Kidney (tissue), 14 donors: ENCODE measurements around the gene SAMD4A. TPM values are rescaled to one million over a fixed set of nuclear protein-coding genes. Genes with fewer than 3 reads are reported as not detected.

ENCODE experiments used
- DNase-seq, 5 donors: peaks; one replicate each; pipeline ENCODE4 v3.0.0-alpha.2; 2013 to 2020
- FAIRE-seq: peaks from 2 replicates; lab custom pipeline; 2012; peaks lifted over from hg19 to GRCh38; lab: Jason Lieb, UNC
- H3K27ac ChIP-seq, 2 donors: one replicate each; pipeline ENCODE4 v1.7.0; 2013; ENCODE audit warnings: low read depth in 2 of 2, low read length in 2 of 2, inconsistent platforms in 1 of 2
- H3K27me3 ChIP-seq: one replicate; pipeline ENCODE4 v1.7.1; 2013; ENCODE audit warnings: low read length, inconsistent platforms; ENCODE audit not compliant: control insufficient read depth, insufficient read depth
- H3K36me3 ChIP-seq, 3 donors: one replicate each; pipeline versions ENCODE4 v1.7.0 to v1.7.1; 2013; ENCODE audit warnings: low read length in 3 of 3, control low read depth in 1 of 3, inconsistent platforms in 1 of 3; ENCODE audit not compliant: insufficient read depth in 3 of 3, control insufficient read depth in 2 of 3
- H3K4me1 ChIP-seq, 3 donors: one replicate each; pipeline versions ENCODE4 v1.7.0 to v1.7.1; 2013; ENCODE audit warnings: low read length in 3 of 3, inconsistent platforms in 1 of 3, low read depth in 1 of 3; ENCODE audit not compliant: control insufficient read depth in 2 of 3, insufficient read depth in 2 of 3
- H3K4me3 ChIP-seq, 3 donors: one replicate each; pipeline versions ENCODE4 v1.7.0 to v1.8.1; 2013; ENCODE audit warnings: low read length in 3 of 3, control low read depth in 1 of 3, inconsistent platforms in 1 of 3
- H3K9ac ChIP-seq, 3 donors: one replicate each; pipeline versions ENCODE4 v1.7.0 to v1.7.1; 2013; ENCODE audit warnings: low read length in 3 of 3, control low read depth in 1 of 3, inconsistent platforms in 1 of 3
- H3K9me3 ChIP-seq, 3 donors: one replicate each; pipeline versions ENCODE4 v1.7.0 to v1.7.1; 2013; ENCODE audit warnings: low read length in 3 of 3, control low read depth in 1 of 3, inconsistent platforms in 1 of 3; ENCODE audit not compliant: control insufficient read depth in 2 of 3, insufficient read depth in 1 of 3
- intact Hi-C: fragments of 100-400 bp; cut with DNase I; formaldehyde crosslinking; loops from one replicate; pipeline ENCODE4 v1.11.1; 2022
- polyA plus RNA-seq: library from polyadenylated mRNA; stranded (reverse); fragments of 350-450 nt; fragmentation: Illumina TruSeq; extraction: RNeasy Lipid Tissue Mini Kit (QIAGEN cat#74804); gene quantifications from one replicate; pipeline ENCODE4 v1.2.3, GENCODE V29; 2014; ENCODE audit warnings: low read depth, low replicate concordance; ENCODE audit not compliant: insufficient read depth
- total RNA-seq: library from RNA; stranded (reverse); fragmentation: NEBNext Ultra II Directional; extraction: Animal tissue kit (Norgen Biotek cat#: 25700); gene quantifications from one replicate; pipeline ENCODE4 v1.2.1, GENCODE V29; 2021
- TF ChIP-seq, protein P1 (sequence below): IDR thresholded peaks from 3 replicates; pipeline ENCODE4 v1.5.1; 2012; ENCODE audit warnings: mild to moderate bottlenecking, moderate library complexity, borderline replicate concordance; ENCODE audit not compliant: insufficient read depth; ENCODE audit errors: extremely low read depth
- donor health status: control.
- donor health status: control.
- donor health status: control.
- donor health status: control.
- donor health status: control.
- donor health status: DM: yes; HTN: yes; CAD: no.
- donor health status: Normal renal cell carcinoma (clear cell type).

SAMD4A gene
- total and polyA plus RNA-seq, 2 donors from 2014 or later, result 7.4 to 46.5 TPM

DNA sequence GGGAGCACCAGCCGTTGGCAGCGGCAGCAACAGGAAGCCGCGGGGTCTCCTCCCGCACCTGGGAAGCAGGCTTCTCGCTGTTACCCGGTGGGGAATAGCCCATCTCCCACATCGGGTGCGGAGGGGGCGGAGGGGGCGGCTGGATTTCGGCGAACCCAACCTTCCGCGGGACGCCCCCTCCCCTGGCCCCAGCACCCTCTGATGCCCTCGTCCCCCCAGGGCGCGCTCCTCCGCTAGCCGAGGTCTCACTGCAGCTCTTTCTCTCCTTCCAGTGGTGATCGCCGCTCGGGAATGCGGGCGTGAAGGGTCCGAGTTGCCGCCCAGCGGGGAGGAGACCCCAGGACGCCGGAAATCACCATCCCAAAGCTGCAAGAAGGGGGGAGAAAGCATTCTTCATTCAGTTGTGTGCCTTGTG is 303 bp downstream of the SAMD4A start:
- Histone ChIP-seq H3K27me3 (no peaks in the 10 kb centered on the region), H3K9me3 (no peaks in the 10 kb centered on the region), H3K36me3 (no peaks in the 10 kb centered on the region), H3K9ac (peak overlapping the region; percentile 33 to 96 (median 39)), H3K4me1 (peaks cover 0 to 15% (median 4%) of the 10 kb centered on the region in 3 donors), H3K4me3 (peak overlapping the region; percentile 66 to 85 (median 66)), H3K27ac (peak overlapping the region; percentile 99)
- DNase-seq, result peak in 4 of 5 donors; percentile 66 to 81 (median 72)
- TF ChIP-seq, protein P1, sequence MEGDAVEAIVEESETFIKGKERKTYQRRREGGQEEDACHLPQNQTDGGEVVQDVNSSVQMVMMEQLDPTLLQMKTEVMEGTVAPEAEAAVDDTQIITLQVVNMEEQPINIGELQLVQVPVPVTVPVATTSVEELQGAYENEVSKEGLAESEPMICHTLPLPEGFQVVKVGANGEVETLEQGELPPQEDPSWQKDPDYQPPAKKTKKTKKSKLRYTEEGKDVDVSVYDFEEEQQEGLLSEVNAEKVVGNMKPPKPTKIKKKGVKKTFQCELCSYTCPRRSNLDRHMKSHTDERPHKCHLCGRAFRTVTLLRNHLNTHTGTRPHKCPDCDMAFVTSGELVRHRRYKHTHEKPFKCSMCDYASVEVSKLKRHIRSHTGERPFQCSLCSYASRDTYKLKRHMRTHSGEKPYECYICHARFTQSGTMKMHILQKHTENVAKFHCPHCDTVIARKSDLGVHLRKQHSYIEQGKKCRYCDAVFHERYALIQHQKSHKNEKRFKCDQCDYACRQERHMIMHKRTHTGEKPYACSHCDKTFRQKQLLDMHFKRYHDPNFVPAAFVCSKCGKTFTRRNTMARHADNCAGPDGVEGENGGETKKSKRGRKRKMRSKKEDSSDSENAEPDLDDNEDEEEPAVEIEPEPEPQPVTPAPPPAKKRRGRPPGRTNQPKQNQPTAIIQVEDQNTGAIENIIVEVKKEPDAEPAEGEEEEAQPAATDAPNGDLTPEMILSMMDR, result no peak
- no peak for FAIRE-seq
- intact Hi-C loops, result loop anchor here (10.0 kb wide), 1 partner anchor 128 kb away; no protein-coding TSS in a partner anchor

DNA sequence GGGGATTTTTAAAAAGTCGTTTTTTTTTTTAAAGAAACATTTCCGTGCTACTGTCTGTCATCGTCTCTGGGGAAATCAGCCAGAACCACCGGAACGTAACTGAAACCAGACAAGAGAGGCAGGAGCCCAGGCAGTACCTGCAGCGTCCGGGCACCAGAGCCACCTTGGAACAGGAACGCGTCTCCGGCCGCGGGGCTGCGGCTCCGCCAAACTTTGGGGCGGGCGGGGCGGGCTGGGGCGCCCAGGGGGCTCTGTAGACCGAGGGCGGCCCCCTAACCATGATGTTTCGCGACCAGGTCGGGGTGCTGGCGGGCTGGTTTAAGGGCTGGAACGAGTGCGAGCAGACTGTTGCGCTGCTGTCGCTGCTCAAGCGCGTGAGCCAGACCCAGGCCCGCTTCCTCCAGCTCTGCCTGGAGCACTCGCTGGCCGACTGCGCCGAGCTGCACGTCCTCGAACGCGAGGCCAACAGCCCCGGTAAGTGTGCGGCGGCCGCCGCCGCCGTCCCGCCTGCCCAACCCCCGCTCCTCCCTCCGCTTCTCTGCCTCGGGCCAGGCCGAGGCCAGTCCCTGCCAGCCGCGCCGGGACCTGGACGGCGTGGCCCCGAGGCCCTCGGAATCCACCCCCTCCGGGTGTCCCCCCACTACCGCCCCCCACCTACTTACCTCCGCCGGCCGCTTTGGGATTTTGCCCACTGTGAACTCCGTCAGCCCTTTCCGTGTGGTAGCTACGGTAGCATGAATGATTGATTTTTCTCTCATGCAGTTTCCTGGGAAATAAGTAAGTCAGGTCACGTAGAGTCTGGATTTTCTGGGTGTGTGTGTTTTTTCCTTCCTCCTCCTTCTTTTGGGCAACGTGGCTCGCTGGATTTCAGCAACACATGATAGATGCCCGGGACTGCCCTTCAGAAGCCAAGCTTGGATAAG is 972 bp downstream of the SAMD4A start:
- no peaks in the 10 kb centered on the region for H3K27me3 ChIP-seq
- no peaks in the 10 kb centered on the region for H3K9me3 ChIP-seq
- H3K4me3 ChIP-seq, result peak overlapping the region; percentile 66 to 85 (median 66)
- intact Hi-C loops, result loop anchor here (10.0 kb wide), 1 partner anchor 127 kb away; no protein-coding TSS in a partner anchor
- peak overlapping the region; percentile 20 to 96 (median 63) for H3K9ac ChIP-seq
- peak; percentile 66 to 90 (median 78) for DNase-seq
- H3K27ac ChIP-seq, result peak overlapping the region; percentile 99
- FAIRE-seq, result no peak
- no peaks in the 10 kb centered on the region for H3K36me3 ChIP-seq
- TF ChIP-seq, protein P1, result no peak
- H3K4me1 ChIP-seq, result peaks cover 0 to 15% (median 4%) of the 10 kb centered on the region in 3 donors

DNA sequence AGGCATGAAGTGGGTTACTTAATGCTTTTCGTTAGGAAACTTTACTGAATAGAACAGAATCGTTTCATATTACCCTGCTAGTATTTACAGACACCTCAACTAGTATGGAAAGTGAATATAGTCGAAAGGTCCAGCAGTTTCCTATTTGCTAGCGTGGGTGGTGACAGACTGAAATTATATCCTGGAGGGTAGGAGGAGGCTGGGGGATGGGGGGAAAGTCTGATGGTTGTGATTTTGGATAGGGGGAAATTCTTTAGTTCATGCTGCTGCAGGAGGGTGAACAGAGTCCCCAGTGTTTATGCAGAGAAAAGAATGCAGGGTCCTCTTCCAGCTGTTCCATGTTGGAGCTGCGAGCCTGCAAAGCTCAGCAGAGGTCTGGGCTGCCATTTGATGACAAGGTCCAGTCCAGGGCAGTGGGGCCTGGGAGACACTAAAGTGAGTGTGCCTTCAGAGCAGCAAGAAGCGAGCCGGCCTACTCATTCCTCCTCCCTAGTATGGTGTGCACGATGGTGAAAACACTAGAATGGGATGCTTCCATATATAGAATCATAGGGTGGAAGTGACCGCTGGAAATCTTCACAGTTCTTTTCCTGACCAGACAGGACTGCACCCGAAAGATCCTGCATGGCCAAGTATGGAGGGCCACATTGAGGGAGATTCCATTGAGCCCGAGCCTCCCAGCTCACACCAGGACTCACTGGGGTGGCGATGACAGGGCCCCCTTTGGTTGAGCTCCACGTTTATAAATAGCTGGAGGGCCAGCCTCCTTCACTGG is 2.1 kb downstream of the SAMD4A start:
- Histone ChIP-seq H3K27ac (no peak overlapping the region), H3K36me3 (no peaks in the 10 kb centered on the region), H3K4me3 (peak overlapping the region in 2 of 3 donors; percentile 8 to 46), H3K9me3 (no peaks in the 10 kb centered on the region), H3K27me3 (no peaks in the 10 kb centered on the region), H3K4me1 (peaks cover 0 to 15% (median 4%) of the 10 kb centered on the region in 3 donors), H3K9ac (peak overlapping the region in 2 of 3 donors; percentile 31 to 34)
- no peak for FAIRE-seq
- intact Hi-C loops, result loop anchor here (10.0 kb wide), 1 partner anchor 126 kb away; no protein-coding TSS in a partner anchor
- TF ChIP-seq, protein P1, result no peak
- DNase-seq, result peak; percentile 46 to 75 (median 63)
